GM19463 (cell line): ENCODE results near the gene AGMO.

Experiments
- ATAC-seq: cut with Tn5 transposase; IDR thresholded peaks from one replicate; pipeline ENCODE4 v1.9.1; 2021; ENCODE audit warnings: mild to moderate bottlenecking, moderate library complexity; ENCODE audit not compliant: unreplicated experiment

The AGMO gene

DNA sequence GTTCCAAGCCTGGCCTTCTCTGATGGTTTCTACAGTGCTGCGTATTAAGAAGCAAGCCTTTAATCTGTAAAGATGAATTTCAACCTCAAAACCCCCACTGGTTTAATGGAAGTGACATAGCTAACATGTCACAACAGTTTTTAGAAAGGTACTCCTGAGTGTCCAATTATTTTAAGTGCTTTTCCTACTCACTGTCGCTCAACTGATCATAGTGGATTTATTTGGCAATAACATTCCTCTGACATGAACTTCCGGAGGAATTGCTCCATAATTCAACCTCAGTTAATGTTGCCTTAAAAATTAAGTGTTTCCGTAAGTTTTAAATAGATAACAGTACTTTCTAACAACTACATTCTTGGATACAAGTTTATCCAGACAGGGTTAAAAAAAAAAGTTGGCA lies 57.5 kb downstream of the AGMO start:
- ATAC-seq = no peak

GRCh38 chr7:15503603-15504290 lies 58.1 kb downstream of the AGMO start:
- ATAC-seq = no peak

DNA sequence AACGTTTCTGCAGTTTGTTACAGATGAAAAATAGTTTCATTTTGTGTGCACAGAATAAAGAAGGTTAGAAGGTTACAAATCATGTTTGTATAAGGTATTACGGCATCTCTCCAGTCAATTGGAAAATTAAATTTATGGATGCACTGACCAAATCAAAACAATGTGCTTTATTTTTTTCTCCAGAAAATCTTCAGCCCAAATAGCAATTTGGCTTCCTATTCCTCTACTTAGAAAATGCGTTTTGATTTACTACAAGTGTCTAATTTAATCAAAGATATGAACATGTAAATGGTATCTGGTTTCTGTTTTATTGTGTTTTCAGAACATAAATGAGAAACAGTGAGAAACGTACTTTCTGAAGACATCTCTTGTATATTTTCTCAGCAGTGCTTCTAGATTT lies 63.4 kb downstream of the AGMO start:
- ATAC-seq = no peak

DNA sequence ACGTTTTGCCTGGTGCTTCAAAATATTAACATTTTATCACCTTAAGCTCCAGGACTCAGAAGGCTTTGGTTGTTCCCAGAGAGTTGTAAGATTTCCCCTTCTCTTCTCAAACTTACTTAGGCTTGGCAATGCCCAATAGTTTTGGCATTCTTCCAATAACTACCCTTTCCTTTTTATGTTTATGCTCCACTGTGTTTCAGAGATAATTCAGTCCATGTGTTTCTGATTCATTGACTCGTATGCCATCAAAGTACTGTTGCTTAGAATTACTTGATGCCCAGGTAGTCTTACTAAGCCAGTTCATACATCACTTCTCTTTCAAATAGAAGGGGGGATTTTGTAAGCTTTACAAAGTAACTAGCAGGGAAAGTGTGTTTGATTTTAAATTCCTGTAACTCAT lies 66.6 kb downstream of the AGMO start:
- ATAC-seq = no peak

- ATAC-seq = no peak
These were observed 67.1 kb downstream of the AGMO start for GRCh38 chr7:15494711-15495110.

GRCh38 chr7:15491361-15491760 lies 70.5 kb downstream of the AGMO start:
- no peak for ATAC-seq

GRCh38 chr7:15490291-15490690 lies 71.5 kb downstream of the AGMO start:
- ATAC-seq = no peak

GRCh38 chr7:15489861-15490260 lies 72.0 kb downstream of the AGMO start:
- no peak for ATAC-seq

- ATAC-seq = no peak
These were observed 72.4 kb downstream of the AGMO start for GRCh38 chr7:15489383-15489782.

DNA sequence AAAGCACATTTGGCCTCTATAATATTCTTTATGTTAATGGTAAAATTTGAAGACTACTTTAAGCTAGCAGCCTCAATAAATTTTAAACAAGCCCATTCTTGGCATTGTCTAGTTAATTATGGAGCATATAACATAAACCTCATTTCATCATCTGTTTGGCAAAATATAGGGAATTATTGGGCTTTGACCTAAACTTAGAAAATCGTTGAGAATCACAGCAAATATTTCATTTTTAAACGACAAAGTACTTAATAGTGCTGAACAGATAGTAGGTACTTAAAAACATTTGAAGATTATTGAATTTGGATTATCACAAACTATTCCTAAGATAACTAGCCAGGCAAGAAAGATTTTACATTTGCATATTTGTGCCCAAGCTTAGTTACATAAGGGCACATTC lies 73.4 kb downstream of the AGMO start:
- no peak for ATAC-seq

GRCh38 chr7:15487896-15488295 lies 73.9 kb downstream of the AGMO start:
- ATAC-seq = no peak

DNA sequence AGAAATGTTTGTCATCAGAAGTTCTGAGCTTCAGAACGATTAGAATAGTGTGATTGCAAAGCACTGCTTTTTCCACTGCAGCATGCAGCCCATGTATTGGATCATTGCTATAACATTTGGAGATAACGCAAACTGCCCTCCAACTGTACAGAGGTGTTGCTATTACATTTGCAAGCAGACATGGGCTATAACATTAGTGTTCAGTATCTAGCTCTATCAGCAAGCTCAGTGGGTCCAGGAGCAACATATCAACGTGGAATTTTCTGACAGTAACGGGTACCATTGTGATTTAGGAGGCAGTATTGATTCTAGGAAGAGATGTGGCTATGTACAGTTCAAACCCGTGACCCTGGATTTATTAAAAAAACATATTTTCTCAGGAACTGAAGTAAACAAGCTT lies 75.8 kb downstream of the AGMO start:
- ATAC-seq = no peak

DNA sequence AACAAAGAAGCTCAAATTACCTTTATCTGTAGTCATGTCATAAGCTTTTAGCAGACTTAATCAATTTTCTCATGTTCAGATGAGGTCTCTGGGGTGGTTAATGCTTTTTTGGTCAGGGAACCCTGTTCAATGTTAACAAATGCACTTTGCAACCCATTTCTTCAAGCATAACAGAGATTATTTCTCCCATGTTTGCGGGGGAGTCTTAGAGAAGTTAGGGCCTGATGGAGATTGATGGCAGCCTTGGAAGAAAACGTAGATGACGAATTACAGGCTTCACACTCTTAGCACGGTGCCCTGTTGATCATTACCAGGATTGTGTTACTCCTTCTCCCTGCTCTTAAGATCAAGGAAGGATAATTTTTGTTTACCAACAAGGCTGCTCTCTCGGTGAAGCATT lies 76.4 kb downstream of the AGMO start:
- no peak for ATAC-seq

DNA sequence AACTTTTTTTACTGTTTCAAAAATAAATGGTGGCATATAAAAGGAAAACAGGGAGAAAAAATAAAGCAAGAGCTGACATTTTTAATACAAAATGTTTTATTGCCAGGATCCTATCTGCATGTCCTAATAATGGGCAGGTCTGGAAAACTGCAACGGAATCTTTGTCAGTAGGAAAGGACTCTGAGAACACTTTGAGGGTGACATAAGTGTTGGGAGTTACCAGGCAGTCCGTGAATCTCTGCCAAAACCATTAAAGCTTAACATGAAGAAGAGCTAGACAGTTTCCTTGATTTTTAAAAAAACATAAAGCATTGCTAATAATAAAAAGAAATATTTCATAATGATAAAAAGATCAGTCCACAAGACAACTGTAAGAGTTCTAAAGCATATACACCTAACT lies 80.7 kb downstream of the AGMO start:
- ATAC-seq = no peak

- ATAC-seq = no peak
These were observed 83.4 kb downstream of the AGMO start for GRCh38 chr7:15478401-15478800.

- no peak for ATAC-seq
These were observed 85.3 kb downstream of the AGMO start for GRCh38 chr7:15476531-15476918.

DNA sequence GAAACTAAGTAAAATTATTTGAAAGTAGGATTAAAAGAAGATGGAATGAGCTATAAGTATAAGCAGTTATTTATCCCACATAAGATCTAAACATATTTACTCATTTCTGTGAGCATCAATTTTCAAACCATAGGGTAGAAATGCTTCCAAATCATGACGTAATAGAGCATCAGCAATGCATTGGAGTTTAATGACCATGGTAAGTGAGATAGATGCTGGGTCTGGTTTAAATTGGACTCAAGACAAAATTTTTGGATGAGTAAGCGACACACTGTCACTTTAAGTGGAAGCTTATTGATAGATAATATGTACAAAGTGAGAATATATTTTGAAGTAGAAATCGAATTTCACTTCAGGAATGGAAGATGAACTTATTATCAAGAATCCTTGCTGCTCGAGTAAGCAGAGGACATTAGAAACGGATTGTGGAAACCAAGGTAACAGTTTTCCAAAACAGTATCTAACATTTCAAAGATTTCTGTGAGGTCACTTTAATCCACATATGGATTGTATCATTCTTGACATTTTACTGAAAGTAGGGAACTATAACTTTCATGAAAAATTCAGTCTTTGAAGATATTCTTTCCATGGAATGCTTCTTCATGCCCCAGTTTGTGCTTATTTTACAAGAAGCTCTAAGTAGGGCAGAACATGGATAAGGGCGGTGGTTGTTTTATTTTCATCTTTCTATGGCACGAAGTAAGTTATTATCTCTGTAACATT lies 85.8 kb downstream of the AGMO start:
- no peak for ATAC-seq

DNA sequence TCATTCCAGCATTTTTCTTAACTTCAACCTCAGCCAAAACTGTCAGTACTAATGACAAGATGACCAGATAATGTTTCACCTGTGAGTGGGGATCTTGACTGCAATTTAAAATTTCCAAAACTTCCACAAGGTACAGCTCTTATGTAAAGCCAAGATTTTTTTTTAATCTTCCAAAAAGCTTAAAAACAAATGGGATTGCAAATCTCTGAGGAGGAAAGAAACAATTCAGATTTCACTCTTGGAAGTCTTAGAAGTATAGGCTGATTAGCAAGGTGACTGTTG lies 90.2 kb downstream of the AGMO start:
- no peak for ATAC-seq

DNA sequence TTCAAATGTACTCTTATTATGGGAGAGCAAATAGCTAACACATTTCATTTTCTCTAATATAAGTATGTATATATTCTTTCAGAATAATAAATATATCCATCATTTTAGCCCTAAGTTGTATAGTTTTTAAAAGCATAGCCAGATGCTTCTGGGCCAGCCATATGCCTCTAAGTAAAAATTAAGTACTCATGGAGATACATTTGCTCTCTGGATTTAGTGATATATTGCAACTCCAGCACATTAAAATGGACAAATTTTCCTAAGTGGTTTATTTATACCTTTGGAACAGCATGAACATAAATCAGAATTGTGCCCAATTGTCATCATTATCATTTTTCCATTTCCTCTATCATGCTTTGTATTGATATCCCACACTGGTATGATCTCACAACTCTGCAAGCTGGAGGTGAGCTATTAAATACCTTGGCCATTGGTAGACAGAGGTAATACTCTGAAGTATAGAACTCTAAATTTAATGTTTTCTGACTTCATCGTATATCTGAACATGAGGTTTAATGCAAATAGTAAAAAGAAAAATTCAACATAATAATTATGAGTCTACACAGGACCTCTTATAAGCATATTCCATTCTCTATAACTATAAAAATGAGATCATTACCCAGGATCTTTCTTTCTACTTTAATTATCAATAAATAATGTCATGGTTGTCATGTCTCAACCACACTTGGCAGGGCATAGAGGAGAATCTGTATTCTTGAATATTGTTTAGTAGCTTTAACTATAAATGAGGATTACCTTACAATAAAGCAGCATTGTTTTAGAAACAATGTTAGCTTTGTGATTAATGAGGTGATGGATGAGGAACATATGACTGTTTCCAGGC lies 90.8 kb downstream of the AGMO start:
- ATAC-seq = no peak

- ATAC-seq = no peak
These were observed 97.1 kb downstream of the AGMO start for GRCh38 chr7:15464667-15465121.

DNA sequence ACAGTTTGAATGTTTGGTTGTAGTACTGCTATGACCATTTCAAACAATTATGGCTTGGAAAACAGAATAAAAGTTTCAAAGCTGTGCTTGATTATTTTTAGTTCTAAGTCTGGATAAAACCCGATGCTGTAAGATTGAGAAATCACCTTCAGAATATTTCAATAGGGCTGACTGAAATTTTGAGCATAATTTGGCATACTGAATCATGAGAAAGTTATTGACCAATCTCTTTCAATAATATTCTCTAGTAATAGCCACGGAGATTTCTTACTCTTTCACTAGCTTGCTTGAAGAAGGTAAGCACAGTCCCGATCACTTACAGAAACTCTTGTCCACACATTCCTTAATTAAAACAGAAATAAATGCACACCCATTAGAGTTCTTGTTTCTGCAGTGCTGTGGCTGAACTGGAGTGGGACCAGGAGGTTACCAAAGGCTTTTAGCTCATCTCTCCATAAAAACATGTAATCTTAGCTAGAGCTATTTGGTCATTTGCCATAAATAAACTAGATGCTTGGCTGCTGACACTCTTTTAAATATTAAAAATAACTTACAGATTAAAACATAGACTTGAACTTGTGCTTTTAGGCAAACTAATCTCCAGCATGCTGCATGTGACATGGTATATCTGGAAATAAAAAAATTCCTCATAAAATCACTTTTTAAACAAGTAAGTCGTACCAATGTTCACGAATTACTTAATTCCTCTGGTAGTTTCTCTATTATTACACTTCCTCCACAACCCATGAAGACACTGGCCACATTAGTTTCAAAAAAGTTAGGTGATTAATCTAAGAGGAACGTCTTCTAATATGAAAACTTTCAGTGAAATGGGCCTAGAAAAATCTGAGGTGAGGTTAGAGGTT lies 97.8 kb downstream of the AGMO start:
- ATAC-seq = no peak
